HG02798 (cell line): ENCODE measurements around the gene DBNDD2.
A peak's percentile ranks its signal among the peaks of the same experiment; 100 is the strongest.

Source experiments
- ATAC-seq: cut with Tn5 transposase; IDR thresholded peaks from one replicate; pipeline ENCODE4 v1.9.1; 2021; ENCODE audit warnings: mild to moderate bottlenecking; ENCODE audit not compliant: unreplicated experiment, poor library complexity

The DBNDD2 gene

DNA sequence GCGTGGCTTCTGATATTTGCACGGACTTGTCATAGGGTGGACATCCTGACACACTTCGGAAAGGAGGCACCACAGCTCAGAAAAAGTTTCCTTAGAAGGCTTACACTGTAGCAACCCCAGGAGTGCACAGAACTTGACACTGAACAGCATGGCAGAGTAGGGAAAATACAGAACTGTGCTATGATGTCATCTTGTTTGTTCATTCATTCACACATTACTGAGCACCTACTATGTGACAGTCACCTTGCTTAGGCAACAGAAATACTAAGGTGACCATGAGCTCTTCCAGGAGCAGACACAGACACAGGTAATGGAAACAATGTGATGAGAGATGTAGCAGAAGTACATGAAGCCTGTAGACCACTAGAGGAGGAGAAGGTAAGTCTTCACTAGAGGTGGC lies 5.4 kb downstream of the DBNDD2 start:
- ATAC-seq: no peak

- peak; percentile 75 for ATAC-seq
Observed at GRCh38 chr20:45415822-45416637, 7.9 kb downstream of the DBNDD2 start, which contains the start of gene PIGT. Gene PIGT (plus strand): TSS chr20:45416141. CDS start chr20:45416157, 16 bp downstream.

DNA sequence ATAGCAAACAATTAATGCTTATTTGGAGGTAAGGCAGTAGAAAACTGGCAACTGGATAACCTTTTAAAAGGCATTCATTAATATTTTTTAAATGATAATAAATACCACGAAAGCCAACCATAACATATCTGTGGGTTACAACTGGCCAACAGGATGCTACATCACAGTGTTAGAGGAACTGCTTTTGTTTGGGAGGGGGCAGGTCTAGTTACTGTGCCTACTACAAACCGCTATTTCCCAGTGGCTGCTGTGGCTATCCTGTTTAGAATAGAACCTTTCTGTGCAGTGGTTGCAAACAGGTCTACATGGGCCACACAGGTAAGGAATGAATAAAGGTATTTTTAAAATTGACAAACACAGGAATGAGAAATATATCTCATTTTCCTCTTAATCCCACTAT lies 8.8 kb downstream of the DBNDD2 start:
- no peak for ATAC-seq

DNA sequence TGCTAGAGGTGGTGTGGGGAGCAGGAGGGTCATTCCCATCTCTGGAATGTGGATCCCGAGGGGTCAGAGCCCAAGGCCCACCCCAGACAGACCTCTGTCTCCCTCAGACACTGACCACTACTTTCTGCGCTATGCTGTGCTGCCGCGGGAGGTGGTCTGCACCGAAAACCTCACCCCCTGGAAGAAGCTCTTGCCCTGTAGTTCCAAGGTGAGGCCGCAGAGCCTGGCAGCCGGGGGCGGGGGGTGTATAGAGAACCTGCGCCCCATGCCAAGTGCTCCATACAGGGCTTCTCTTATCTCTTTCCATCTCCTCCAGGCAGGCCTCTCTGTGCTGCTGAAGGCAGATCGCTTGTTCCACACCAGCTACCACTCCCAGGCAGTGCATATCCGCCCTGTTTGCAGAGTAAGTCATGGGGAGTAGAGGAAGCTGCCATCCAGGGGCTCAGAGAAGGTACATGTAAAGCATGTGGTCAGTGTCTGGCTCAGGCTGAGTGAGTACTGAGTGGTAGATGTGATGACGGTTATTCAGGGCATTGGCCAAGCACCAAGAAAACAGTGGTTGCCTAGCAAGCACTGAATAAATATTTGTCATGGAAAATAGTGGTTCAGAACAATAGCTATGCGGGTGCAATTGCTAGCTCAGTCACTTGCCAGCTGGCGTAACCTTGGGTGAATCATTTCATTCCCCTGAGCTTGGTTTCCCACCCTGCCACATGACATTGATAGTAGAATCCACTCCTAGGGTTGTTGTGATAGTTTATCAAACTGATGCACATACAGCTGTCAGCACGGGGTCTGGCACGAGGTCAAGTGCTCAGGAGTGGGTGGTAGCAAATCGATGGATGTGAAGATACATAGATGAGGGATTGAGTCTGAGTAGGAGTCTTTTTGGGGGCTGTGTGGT lies 11.4 kb downstream of the DBNDD2 start:
- ATAC-seq: peak; percentile 78

- ATAC-seq: no peak
Observed at GRCh38 chr20:45420125-45420524, 12.0 kb downstream of the DBNDD2 start.

- no peak for ATAC-seq
Observed at GRCh38 chr20:45423700-45424099, 15.6 kb downstream of the DBNDD2 start.

DNA sequence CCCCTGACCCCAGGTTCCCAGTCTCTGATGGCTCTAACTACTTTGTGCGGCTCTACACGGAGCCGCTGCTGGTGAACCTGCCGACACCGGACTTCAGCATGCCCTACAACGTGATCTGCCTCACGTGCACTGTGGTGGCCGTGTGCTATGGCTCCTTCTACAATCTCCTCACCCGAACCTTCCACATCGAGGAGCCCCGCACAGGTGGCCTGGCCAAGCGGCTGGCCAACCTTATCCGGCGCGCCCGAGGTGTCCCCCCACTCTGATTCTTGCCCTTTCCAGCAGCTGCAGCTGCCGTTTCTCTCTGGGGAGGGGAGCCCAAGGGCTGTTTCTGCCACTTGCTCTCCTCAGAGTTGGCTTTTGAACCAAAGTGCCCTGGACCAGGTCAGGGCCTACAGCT lies 17.5 kb downstream of the DBNDD2 start:
- no peak for ATAC-seq

DNA sequence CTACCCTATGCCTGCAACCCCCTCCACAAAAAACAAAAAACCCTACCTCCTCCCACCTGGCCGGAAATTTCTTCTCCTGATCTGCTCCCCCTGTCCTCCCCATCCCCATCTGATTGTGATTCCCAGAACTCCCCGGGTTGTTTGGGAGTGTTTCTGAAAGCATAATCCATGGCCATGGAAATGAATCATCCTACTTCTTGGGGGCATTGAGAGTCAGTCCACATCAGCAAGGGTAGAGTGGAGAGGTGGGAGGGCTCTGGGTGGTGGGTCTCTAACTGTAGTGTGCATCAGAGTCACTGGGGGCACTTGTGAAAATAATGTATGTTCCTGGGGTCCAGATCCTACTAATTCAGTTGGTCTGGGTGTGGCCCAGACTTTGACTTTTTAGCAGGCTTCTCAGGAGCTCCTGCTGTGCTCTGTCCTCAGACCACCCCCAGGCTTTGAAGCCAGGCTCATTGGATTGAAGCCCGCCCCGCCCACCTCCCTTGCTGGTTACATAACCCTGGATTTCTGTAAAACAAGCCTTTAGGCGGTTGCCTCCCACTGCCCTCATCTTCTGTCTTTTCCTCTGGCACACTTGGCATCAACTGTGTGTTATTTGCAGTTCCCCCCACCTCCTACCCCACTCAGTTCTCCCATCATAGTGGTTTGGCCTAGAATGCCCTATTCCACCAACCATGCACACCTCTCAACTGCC lies 18.4 kb downstream of the DBNDD2 start:
- ATAC-seq: no peak

- no peak for ATAC-seq
Observed at GRCh38 chr20:45427236-45428149, 19.4 kb downstream of the DBNDD2 start.

DNA sequence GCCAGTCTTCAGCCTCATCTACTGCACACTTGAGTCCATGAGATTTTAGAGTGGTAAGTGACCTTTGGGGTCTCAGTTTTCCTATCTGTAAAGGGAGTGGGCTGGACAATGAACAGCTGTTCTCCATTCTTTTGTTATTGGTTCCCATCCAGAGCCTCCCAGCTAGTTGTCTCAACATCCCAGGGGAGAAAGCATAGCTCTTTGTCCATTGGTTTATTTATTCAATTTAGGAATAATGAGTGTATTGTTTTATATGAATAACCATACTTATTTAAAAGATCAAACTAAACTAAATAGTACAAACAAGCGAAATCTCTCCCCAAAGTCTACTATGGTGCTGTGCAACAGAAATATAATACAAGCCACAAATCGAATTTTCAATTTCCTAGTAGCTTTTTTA lies 21.5 kb downstream of the DBNDD2 start:
- ATAC-seq: no peak

DNA sequence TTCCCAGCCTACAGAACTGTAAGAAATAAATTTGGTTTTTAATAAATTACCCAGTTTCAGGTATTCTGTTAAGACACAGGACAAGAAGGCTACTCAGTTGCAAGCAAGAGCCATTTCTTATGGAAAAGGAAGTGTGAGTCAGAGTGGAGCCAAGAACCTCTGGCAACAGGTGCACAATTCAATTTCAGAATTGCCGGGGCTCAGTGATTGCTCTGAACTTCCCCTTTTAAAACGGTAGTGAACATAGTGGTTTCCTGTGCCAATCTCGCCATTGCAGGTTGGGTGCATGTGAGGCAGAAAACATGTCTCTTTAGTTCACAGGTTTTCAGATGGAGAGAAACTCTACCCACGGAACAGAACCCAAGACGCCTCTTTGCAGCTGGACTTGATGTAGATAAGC lies 24.2 kb downstream of the DBNDD2 start:
- ATAC-seq: peak; percentile 61

GRCh38 chr20:45433316-45433715 lies 25.2 kb downstream of the DBNDD2 start:
- ATAC-seq: no peak

GRCh38 chr20:45433976-45434375 lies 25.9 kb downstream of the DBNDD2 start:
- ATAC-seq: no peak

DNA sequence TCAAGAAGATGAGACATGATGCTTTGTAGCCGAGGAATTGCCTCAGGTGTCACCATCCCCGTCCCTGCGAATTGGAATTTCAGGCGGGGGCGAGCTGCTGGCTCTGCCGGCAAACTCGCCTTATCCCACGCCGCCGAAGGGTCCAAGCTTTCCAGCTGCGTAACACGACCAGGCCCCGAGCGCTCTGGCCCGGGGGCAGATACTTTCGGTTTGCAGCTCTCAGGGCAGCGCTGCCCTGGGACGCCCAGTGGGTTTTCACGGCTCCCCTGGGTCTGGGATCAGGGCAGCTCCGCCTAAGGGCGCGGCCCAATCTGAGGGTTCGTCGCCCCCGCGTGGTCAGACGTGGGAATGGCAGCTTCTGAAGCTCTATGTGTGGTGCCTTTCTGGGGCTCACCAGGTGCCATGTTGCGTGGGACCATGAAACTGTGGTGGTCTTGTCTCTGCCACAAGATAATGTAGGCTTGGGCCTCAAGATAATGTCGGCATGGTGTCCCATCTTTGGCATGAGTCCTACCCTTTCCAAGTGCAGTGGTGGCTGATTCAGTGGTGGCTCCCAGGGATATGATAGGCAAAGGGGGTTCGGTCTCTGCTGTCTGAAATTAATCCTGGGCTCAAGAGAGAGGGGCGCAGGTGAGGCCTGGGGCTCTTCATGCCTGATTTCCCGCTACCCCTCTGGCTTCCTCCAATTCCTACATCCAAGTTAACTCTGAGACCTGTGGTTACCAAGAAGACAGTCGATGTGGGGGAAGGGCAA lies 28.8 kb downstream of the DBNDD2 start:
- peak; percentile 89 for ATAC-seq

- no peak for ATAC-seq
Observed at GRCh38 chr20:45440424-45440823, 32.3 kb downstream of the DBNDD2 start.

GRCh38 chr20:45440891-45441685 lies 33.0 kb downstream of the DBNDD2 start:
- ATAC-seq: no peak

GRCh38 chr20:45441746-45442145 lies 33.7 kb downstream of the DBNDD2 start:
- no peak for ATAC-seq

GRCh38 chr20:45444050-45444449 lies 36.0 kb downstream of the DBNDD2 start:
- no peak for ATAC-seq
